A172 (cell line): ENCODE data around the gene GRK4. TPM values are rescaled to one million over a fixed set of nuclear protein-coding genes. Genes with fewer than 3 reads are reported as not detected.
"Not testable (repeated sequence)": the region's sequence is repeated elsewhere in the genome, so short reads cannot be mapped to it uniquely, and the experiment has no call there.

ENCODE experiments used
- DNase-seq: peaks from one replicate; pipeline ENCODE4 v3.0.0-alpha.2; 2015; ENCODE audit warnings: low spot score
- total RNA-seq: library from RNA; depleted of rRNA; stranded (reverse); fragments of >200 nt; shearing (Covaris generic); gene quantifications from 2 replicates; pipeline ENCODE4 v1.2.3, GENCODE V29; 2014

Gene GRK4
- total RNA-seq, 1 experiment from 2014 or later: 8.5 TPM

GRCh38 chr4:3039706-3040366 is 76.5 kb downstream of the GRK4 start:
- no peak for DNase-seq

DNA sequence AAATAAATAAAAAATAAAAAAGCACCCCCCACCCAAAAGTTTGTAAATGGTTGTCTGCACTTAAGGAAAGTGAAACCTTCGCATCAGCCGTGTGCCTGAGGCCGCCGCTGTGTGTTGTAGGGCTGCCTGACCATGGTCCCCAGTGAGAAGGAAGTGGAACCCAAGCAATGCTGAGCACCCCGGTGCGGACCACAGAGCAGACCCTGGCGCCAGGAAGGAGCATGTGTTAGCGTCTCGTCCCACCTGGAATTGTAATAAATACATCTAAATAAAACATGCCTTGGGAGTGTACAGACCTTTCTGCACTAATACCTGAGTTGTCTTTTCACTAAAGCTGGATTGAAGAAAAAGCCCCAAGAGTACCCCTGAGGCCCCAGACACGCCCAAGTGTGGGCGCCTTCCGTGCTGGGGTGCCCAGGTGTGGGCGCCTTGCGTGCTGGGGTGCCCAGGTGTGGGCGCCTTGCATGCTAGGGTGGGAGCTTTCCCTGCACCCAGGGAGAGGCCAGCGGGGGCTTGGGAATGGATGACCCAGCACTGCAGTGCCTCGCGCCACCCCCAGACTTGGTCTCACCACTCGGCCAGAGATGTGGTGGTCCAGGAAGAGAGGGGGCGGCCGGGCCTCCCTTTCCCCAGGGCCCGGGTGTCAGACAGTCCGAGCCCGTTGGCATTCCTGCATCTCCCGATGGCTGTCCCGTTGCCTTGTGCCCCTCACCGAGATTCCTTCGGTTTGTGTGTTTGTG is 77.3 kb downstream of the GRK4 start:
- DNase-seq: no peak

GRCh38 chr4:3041192-3042142 is 78.1 kb downstream of the GRK4 start:
- DNase-seq: no peak

DNA sequence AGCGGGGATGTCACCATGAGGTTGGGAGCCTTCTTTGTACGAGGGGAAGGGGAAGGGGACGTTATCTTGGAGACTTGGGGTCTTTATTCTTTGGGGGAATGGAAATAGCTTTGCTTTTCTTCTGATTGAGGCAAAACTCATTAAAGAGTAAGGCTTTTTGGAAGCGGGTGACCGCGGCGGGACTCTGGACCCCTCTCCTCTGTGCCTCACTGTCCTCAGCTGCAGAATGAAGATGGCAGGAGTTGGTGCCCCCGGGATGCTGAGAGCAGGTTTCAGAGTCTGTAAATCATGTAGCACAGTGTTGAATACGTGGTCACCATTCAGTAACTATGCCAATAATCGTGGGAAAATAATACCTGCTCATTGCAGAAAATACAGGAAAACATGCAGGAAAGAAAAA is 78.9 kb downstream of the GRK4 start:
- DNase-seq: no peak

DNA sequence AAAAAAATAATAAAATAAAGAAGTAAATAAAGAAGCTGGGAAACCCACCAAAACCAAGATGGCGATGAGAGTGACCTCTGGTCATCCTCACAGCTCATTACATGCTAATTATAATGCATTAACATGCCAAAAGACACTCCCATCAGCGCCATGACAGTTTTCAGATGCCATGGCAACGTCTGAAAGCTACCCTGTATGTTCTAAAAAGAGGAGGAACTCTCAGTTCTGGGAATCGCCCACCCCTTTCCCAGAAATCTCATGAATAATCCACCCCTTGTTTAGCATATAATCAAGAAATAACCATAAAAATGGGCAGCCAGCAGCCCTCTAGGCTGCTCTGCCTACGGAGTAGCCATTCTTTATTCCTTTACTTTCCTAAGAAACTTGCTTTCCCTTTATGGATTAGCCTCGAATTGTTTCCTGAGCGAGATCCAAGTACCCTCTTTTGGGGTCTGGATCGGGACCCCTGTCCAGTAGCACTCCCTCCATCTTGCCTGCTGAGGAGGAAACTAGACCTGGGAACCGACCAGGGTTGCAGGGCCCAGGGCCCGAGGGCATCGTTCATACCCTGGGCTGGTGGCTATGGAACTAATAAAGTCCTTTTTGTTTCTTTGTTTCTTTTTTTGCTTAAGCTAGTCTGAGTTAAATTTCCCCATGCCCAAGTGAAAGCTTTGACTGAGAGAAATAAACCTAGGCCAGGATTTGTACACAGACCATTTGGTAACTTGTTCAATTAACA is 80.1 kb downstream of the GRK4 start:
- DNase-seq: no peak

GRCh38 chr4:3044870-3045819 is 81.8 kb downstream of the GRK4 start:
- DNase-seq: peak; percentile 43

- no peak for DNase-seq
Measured at GRCh38 chr4:3046162-3046561, 82.8 kb downstream of the GRK4 start.

DNA sequence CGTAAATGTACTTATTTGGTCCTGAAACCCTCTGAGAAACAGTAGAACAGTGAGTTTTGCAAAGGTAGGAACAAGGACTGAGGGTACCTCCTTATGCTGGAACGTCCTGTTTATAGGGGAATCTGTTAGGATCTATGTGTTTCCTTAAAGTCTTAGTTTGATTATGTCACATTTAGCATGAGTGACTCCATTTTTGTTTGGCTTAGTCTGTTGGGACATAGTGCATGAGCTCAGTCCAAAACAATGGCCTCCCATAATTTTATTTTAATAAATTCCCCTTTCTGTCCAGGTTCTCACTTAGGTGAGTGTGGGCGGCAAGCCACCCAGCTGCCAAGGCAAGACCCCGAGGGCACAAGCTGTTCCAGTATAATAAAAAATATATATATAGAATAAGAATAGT is 83.3 kb downstream of the GRK4 start:
- no peak for DNase-seq

DNA sequence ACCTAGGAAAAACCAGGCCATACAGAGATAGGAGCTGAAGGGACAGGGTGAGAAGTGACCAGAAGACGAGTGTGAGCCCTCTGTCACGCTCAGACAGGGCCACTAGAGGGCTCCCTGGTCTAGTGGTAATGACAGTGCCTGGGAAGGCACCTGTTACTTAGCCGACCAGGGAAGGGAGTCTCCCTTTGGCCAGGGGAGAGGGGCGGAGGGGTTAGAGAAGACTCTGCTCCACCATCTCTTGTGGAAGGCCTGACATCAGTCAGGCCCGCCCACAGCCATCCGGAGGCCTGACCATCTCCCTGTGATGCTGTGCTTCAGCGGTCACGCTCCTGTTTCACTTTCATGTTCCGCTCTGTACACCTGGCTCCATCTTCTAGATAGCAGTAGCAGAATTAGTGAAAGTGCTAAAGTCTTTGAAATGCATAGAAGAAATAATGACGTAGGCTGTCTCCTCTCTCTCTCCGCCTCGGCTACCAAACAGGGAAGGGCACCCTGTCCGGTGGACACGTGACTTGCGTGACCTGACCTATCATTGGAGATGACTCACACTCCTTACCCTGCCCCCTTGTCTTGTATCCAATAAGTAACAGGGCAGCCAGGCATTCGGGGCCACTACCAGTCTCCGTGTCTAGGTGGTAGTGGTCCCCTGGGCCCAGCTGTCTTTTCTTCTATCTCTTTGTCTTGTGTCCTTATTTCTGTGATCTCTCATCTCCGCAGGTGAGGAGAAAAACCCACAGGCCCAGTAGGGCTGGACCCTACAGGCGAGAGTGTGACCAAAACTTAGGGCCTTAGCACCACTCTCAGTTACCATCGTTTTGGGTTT is 84.3 kb downstream of the GRK4 start:
- DNase-seq: peak; percentile 64

GRCh38 chr4:3051141-3051897 is 87.9 kb downstream of the GRK4 start:
- DNase-seq: not testable (repeated sequence)

- DNase-seq: no peak
Measured at GRCh38 chr4:3054169-3054759, 90.9 kb downstream of the GRK4 start.

GRCh38 chr4:3059943-3060342 is 96.6 kb downstream of the GRK4 start:
- no peak for DNase-seq

DNA sequence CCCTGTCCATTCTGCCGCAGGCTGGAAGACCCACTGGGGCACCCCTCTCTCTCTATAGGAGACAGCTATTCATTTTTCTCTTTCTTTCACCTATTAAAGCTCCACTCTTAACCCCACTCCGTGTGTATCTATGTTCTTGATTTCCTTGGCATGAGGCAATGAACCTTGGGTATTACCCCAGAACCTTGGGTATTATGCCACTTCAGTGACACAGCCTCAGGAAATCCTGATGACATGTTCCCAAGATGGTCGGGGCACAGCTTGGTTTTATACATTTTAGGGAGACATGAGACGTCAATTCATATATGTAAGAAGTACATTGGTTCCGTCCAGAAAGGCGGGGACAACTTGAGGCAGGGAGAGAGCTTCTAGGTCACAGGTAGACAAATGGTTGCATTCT is 97.6 kb downstream of the GRK4 start:
- DNase-seq: no peak

DNA sequence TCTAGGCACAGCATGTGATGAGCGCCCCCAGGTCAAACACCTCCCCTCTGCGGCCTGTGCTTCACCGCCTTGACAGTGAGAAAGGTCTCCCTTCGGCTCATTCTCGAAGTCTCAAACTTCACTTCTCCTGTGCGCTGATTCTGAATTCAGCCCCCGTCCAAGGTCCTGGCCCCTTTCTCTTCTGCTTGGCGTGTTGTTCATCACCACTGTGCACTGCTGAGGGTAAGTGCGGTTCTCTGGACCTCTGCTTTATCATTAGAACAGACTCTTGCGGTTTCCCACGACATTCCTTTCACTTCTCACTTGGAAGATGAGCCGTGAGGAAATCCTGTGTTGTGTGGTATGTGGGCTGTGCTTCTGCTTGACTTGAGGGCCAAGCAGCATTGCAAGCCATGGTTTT is 99.1 kb downstream of the GRK4 start:
- DNase-seq: peak; percentile 43

DNA sequence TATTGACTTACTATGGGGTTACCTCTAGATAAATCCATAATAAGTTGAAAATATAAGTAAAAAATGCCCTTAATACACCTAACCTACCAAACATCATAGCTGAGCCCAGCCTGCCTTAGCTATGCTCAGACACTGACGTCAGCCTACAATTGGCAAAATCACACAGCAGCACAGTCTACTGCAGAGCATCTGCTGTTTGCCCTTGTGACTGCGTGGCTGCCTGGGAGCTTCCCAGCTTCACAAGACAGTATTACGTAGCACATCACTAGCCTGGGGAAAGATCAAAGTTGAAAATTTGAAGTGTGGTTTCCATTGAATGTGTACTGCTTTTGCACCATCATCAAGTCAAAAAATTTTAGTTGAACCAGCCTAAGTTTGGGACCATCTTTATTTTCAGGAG is 102.2 kb downstream of the GRK4 start:
- DNase-seq: no peak

GRCh38 chr4:3066836-3067400 is 103.5 kb downstream of the GRK4 start:
- DNase-seq: no peak

DNA sequence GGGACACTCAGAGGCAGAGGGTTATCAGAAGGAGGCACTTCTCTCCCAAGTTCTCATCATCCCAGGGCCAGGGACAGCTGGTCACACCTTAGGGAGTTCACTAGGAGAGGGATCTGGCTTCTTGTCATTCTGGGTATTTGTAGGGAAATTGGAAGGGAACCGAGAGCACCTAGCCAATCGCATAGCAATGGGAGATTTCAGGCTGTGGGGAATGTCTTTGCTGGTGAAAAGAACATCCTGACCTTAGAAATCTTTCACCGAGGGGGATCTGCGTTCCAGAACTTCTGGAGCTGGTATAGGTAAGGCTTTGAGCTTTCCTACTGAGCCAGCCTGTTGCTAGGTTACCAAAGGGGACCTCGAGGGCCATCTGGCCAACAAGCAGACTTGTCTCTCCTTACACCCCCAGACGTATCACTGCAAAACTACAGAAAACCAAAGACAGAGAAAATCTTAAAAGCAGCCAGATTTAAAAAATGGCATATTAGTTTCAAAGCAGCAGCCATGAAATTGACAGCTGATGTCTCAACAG is 104.2 kb downstream of the GRK4 start:
- no peak for DNase-seq

- DNase-seq: no peak
Measured at GRCh38 chr4:3069661-3070199, 106.4 kb downstream of the GRK4 start.
